ENCODE results near the gene MLN. TPM values are rescaled to one million over a fixed set of nuclear protein-coding genes. Genes with fewer than 3 reads are reported as not detected.

The MLN gene
- total RNA-seq, 4 donors from 2014 or later = not detected

DNA sequence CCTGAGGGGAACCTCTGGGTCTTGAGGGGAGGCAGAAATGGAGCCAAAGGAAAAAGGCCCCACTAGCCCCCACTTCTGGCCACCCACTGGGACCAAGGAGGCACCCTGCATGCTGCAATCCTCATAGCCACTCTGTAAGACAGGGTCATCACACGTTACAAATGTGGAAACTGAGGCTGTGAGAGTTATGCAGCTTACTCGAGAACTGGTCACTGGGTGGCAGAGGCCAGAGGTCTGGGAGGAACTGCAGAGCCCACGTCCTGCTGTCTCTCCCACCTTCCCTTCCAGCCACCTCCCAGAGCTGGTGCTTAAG, 33.0 kb downstream of the MLN start:
- no peak for DNase-seq
- TF ChIP-seq EP300 (IDR thresholded peaks at IDR 0.05; ENCODE audit: low read depth) = no peak
- TF ChIP-seq, protein P1, sequence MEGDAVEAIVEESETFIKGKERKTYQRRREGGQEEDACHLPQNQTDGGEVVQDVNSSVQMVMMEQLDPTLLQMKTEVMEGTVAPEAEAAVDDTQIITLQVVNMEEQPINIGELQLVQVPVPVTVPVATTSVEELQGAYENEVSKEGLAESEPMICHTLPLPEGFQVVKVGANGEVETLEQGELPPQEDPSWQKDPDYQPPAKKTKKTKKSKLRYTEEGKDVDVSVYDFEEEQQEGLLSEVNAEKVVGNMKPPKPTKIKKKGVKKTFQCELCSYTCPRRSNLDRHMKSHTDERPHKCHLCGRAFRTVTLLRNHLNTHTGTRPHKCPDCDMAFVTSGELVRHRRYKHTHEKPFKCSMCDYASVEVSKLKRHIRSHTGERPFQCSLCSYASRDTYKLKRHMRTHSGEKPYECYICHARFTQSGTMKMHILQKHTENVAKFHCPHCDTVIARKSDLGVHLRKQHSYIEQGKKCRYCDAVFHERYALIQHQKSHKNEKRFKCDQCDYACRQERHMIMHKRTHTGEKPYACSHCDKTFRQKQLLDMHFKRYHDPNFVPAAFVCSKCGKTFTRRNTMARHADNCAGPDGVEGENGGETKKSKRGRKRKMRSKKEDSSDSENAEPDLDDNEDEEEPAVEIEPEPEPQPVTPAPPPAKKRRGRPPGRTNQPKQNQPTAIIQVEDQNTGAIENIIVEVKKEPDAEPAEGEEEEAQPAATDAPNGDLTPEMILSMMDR (IDR thresholded peaks at IDR 0.05) = no peak
- TF ChIP-seq POLR2AphosphoS5 (IDR thresholded peaks at IDR 0.05) = no peak
- TF ChIP-seq POLR2A (IDR thresholded peaks at IDR 0.05) = no peak
- 45% methylated on average over 3 of the region's 3 CpGs; no CpG with 5 or more reads in 1 of the 2 donors for WGBS, 2 donors (ENCODE audit: low coverage in 1 of 2)
- H3K36me3 ChIP-seq = peaks cover 0 to 17% (median 7%) of the 10 kb centered on the region in 4 donors
- in situ Hi-C loops (cut with MboI; ENCODE audit: low pct_ligation_motif_present in 1 of 4, low pct_unique_long_range_greater_than_20kb in 1 of 4, low sequenced_read_pairs in 3 of 4) = loop anchor here (10.0 to 25.0 kb wide), 5 partner anchors 254 to 392 kb away; no protein-coding TSS in a partner anchor
- H3K9me3 ChIP-seq = no peaks in the 10 kb centered on the region
- no peak overlapping the region for H3K4me3 ChIP-seq
- peak overlapping the region; percentile 48 to 75 (median 64) for H3K27ac ChIP-seq
- H3K27me3 ChIP-seq = no peaks in the 10 kb centered on the region
- peaks cover 17 to 34% (median 23%) of the 10 kb centered on the region in 4 donors for H3K4me1 ChIP-seq
- intact Hi-C loops (cut with DNase I; ENCODE audit: low total_unique reads) = loop anchor here (2.0 to 5.0 kb wide), 2 partner anchors 257 to 382 kb away; no protein-coding TSS in a partner anchor

DNA sequence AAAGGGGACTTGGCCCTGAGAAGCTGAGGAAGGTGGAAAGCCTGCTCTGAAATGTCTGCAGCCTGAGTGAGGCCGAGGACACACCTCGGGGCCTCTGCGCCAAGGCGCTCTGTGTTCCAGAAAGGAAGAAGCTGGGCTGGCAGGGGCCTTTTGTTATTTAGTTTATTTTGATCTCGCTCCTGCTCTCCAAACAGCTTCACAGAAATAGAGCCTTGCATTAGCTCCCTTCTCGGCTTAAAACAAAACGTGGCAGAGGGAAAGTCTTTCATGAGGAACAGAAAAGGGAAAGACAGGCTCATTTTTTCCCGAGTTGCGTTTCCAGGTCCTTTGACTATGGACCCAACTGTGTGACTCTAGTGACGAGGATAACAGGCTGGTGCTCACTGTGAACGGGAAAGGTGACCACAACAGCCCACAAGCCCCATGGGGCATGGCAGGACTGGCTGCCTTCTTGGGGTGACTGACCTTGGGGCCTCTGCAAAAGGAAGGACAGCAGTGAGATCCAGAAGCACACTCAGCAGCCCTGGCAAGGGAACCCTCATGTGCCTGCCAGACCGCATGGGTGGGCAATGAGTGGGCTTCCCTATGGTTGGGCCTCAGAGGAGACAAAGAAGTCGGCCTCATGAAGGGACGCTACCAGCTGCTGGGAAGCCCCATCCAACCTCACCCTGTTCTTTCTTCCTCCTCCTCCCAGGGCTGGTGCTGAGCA, 33.5 kb downstream of the MLN start:
- intact Hi-C loops (cut with DNase I; ENCODE audit: low total_unique reads) (loop anchor here (2.0 to 5.0 kb wide), 2 partner anchors 257 to 383 kb away; no protein-coding TSS in a partner anchor), in situ Hi-C loops (cut with MboI; ENCODE audit: low pct_ligation_motif_present in 1 of 4, low pct_unique_long_range_greater_than_20kb in 1 of 4, low sequenced_read_pairs in 3 of 4) (loop anchor here (10.0 to 25.0 kb wide), 5 partner anchors 255 to 392 kb away; no protein-coding TSS in a partner anchor)
- Histone ChIP-seq H3K27me3 (no peaks in the 10 kb centered on the region), H3K4me3 (no peak overlapping the region), H3K4me1 (peaks cover 17 to 34% (median 23%) of the 10 kb centered on the region in 4 donors), H3K9me3 (no peaks in the 10 kb centered on the region), H3K36me3 (peaks cover 0 to 12% (median 4%) of the 10 kb centered on the region in 4 donors), H3K27ac (peak overlapping the region in 3 of 4 donors; percentile 48 to 75 (median 66))
- peak in 1 of 3 donors; percentile 19 for TF ChIP-seq POLR2AphosphoS5 (IDR thresholded peaks at IDR 0.05)
- TF ChIP-seq, protein P1 (IDR thresholded peaks at IDR 0.05) = no peak
- TF ChIP-seq POLR2A (IDR thresholded peaks at IDR 0.05) = peak; percentile 12
- TF ChIP-seq EP300 (IDR thresholded peaks at IDR 0.05; ENCODE audit: low read depth) = no peak
- no peak for DNase-seq
- WGBS, 2 donors (ENCODE audit: low coverage in 1 of 2) = 48% methylated on average over 14 of the region's 14 CpGs; no CpG with 5 or more reads in 1 of the 2 donors

DNA sequence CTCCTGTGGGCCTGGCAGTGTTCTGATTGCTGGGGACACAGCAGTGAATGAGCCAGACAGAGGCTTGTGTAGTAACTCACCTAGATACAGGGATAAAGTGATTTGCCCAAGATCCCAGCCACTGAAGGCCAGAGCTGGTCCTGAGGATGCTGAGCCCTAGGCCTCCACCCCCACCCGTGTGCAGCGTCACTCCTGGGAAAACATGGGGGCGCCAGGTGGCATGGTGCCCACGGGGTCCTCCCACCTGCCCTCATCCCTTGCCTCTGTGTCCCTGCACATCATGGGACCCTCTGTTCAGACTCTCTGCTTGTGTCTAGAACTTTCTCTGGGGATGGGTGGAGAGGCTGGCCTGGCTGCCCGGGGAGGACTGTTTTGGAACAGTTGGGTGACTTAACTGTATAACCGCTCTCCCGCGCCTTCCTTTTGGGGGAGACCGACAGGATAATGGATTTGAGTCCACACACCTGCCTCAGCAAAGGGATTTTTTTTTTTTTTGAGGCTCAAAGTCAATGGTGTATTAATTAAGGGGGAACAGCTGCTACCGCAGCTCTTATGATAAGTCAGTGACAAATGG, 34.5 kb downstream of the MLN start:
- Histone ChIP-seq H3K4me1 (peaks cover 17 to 34% (median 23%) of the 10 kb centered on the region in 4 donors), H3K36me3 (peaks cover 0 to 5% (median 0%) of the 10 kb centered on the region in 4 donors), H3K27ac (no peak overlapping the region), H3K27me3 (no peaks in the 10 kb centered on the region), H3K9me3 (no peaks in the 10 kb centered on the region), H3K4me3 (no peak overlapping the region)
- TF ChIP-seq, protein P1 (IDR thresholded peaks at IDR 0.05) = no peak
- TF ChIP-seq POLR2AphosphoS5 (IDR thresholded peaks at IDR 0.05) (no peak), POLR2A (IDR thresholded peaks at IDR 0.05) (no peak), EP300 (IDR thresholded peaks at IDR 0.05; ENCODE audit: low read depth) (no peak)
- DNase-seq = no peak
- in situ Hi-C loops (cut with MboI; ENCODE audit: low pct_ligation_motif_present in 1 of 4, low pct_unique_long_range_greater_than_20kb in 1 of 4, low sequenced_read_pairs in 3 of 4) = loop anchor here in 3 of 4 donors (10.0 to 25.0 kb wide), 4 partner anchors 255 to 393 kb away; no protein-coding TSS in a partner anchor
- WGBS, 2 donors (ENCODE audit: low coverage in 1 of 2) = 74% methylated on average over 10 of the region's 10 CpGs; no CpG with 5 or more reads in 1 of the 2 donors
- intact Hi-C loops (cut with DNase I; ENCODE audit: low total_unique reads) = no loop called here

DNA sequence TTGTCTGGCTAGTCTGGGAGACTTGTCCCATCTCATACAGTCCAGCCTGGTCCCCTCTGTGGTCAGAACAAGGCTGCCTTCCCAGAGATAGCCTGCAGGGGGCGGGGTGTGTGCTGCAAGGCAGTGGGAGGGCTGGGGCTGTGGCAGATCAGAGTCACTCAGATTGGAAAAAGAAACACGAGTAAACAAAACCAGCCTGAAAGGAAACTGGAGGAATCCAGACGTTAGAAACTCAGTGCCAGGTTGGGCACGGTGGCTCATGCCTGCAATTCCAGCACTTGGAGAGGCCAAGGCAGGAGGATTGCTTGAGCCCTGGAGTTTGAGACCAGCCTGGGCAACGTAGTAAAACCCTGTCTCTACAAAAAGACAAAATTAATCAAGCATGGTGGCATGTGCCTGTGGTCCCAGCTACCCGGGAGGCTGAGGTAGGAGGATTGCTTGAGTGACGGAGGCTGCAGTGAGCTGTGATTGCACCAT, 35.1 kb downstream of the MLN start:
- H3K36me3 ChIP-seq = peaks cover 0 to 3% (median 0%) of the 10 kb centered on the region in 4 donors
- H3K9me3 ChIP-seq = no peaks in the 10 kb centered on the region
- peak; percentile 87 for DNase-seq
- WGBS, 2 donors (ENCODE audit: low coverage in 1 of 2) = 0 to 32% methylated on average over 2 to 7 of the region's 7 CpGs
- in situ Hi-C loops (cut with MboI; ENCODE audit: low pct_ligation_motif_present in 1 of 4, low pct_unique_long_range_greater_than_20kb in 1 of 4, low sequenced_read_pairs in 3 of 4) (loop anchor here in 3 of 4 donors (10.0 to 25.0 kb wide), 4 partner anchors 256 to 394 kb away; no protein-coding TSS in a partner anchor), intact Hi-C loops (cut with DNase I; ENCODE audit: low total_unique reads) (no loop called here)
- H3K27me3 ChIP-seq = no peaks in the 10 kb centered on the region
- TF ChIP-seq POLR2AphosphoS5 (IDR thresholded peaks at IDR 0.05) (no peak), EP300 (IDR thresholded peaks at IDR 0.05; ENCODE audit: low read depth) (no peak), POLR2A (IDR thresholded peaks at IDR 0.05) (no peak)
- TF ChIP-seq, protein P1 (IDR thresholded peaks at IDR 0.05) = peak; percentile 75 to 89 (median 86)
- H3K27ac ChIP-seq = no peak overlapping the region
- H3K4me3 ChIP-seq = no peak overlapping the region
- H3K4me1 ChIP-seq = peaks cover 17 to 34% (median 23%) of the 10 kb centered on the region in 4 donors

Data from transverse colon (tissue), 4 donors.